ENCODE results near the gene HSP90AB1.

DNA sequence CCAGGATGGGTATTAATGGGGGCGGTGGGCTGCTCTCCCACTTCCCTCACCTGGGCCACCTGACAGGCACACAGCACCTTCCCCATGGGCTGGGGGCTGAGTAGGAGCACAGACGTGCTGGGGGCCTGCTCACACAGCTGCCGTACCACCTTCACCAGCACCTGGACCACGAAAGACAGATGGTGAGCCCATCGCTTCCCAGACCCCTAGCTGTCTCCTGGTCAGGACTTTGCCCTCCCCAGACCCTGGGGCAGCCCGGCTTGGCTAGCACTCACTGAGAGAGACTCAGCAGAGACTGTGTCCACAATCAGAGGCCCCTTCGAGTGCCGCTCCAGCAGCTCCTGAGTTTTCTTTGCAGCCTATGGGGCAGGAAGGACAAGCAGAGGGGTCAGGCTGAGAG lies 54.2 kb downstream of the HSP90AB1 start:
- TF ChIP-seq, protein P1, sequence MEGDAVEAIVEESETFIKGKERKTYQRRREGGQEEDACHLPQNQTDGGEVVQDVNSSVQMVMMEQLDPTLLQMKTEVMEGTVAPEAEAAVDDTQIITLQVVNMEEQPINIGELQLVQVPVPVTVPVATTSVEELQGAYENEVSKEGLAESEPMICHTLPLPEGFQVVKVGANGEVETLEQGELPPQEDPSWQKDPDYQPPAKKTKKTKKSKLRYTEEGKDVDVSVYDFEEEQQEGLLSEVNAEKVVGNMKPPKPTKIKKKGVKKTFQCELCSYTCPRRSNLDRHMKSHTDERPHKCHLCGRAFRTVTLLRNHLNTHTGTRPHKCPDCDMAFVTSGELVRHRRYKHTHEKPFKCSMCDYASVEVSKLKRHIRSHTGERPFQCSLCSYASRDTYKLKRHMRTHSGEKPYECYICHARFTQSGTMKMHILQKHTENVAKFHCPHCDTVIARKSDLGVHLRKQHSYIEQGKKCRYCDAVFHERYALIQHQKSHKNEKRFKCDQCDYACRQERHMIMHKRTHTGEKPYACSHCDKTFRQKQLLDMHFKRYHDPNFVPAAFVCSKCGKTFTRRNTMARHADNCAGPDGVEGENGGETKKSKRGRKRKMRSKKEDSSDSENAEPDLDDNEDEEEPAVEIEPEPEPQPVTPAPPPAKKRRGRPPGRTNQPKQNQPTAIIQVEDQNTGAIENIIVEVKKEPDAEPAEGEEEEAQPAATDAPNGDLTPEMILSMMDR (IDR thresholded peaks at IDR 0.05) = no peak
- TF ChIP-seq POLR2A (IDR thresholded peaks at IDR 0.05) = no peak
